Measurements from ENCODE around the gene DGUOK.

Gene DGUOK

GRCh38 chr2:73992036-73992435 lies 65.4 kb downstream of the DGUOK start:
- TF ChIP-seq SPI1 (IDR thresholded peaks at IDR 0.05; ENCODE audit: low read depth, low read length) (no peak), TAF1 (IDR thresholded peaks at IDR 0.05; ENCODE audit: low read depth, low read length) (no peak), PAX5 (IDR thresholded peaks at IDR 0.05; ENCODE audit: insufficient read depth, low read length, severe bottlenecking) (no peak), POU2F2 (IDR thresholded peaks at IDR 0.05; ENCODE audit: low read depth, low read length) (no peak), POLR2A (IDR thresholded peaks at IDR 0.05; ENCODE audit: low read depth, low read length) (no peak), POLR2AphosphoS5 (IDR thresholded peaks at IDR 0.05; ENCODE audit: low read depth, low read length) (no peak)
- DNase-seq (ENCODE audit: insufficient read length, low spot score): no peak
- FAIRE-seq: no peak

- DNase-seq (ENCODE audit: insufficient read length, low spot score) (no peak), FAIRE-seq (no peak)
Observed at GRCh38 chr2:73993376-73993775, 66.7 kb downstream of the DGUOK start.

GRCh38 chr2:73993778-73994177 lies 67.1 kb downstream of the DGUOK start:
- no peak for DNase-seq (ENCODE audit: insufficient read length, low spot score)
- TF ChIP-seq POLR2A (IDR thresholded peaks at IDR 0.05; ENCODE audit: low read depth, low read length) (no peak), SPI1 (IDR thresholded peaks at IDR 0.05; ENCODE audit: low read depth, low read length) (no peak)
- FAIRE-seq: no peak

More at GRCh38 chr2:73993376-73993775, 66.7 kb downstream of the DGUOK start:
- no peak for TF ChIP-seq POLR2A (IDR thresholded peaks at IDR 0.05; ENCODE audit: low read depth, low read length)
- no peak for TF ChIP-seq POU2F2 (IDR thresholded peaks at IDR 0.05; ENCODE audit: low read depth, low read length)
- no peak for TF ChIP-seq POLR2AphosphoS5 (IDR thresholded peaks at IDR 0.05; ENCODE audit: low read depth, low read length)
- TF ChIP-seq PAX5 (IDR thresholded peaks at IDR 0.05; ENCODE audit: insufficient read depth, low read length, severe bottlenecking): no peak
- no peak for TF ChIP-seq SPI1 (IDR thresholded peaks at IDR 0.05; ENCODE audit: low read depth, low read length)
- no peak for TF ChIP-seq TAF1 (IDR thresholded peaks at IDR 0.05; ENCODE audit: low read depth, low read length)

GRCh38 chr2:73994178-73994831 lies 67.6 kb downstream of the DGUOK start:
- DNase-seq (ENCODE audit: insufficient read length, low spot score): no peak
- no peak for FAIRE-seq
- TF ChIP-seq SPI1 (IDR thresholded peaks at IDR 0.05; ENCODE audit: low read depth, low read length): no peak
- TF ChIP-seq TAF1 (IDR thresholded peaks at IDR 0.05; ENCODE audit: low read depth, low read length): no peak
- TF ChIP-seq POLR2AphosphoS5 (IDR thresholded peaks at IDR 0.05; ENCODE audit: low read depth, low read length): no peak
- TF ChIP-seq PAX5 (IDR thresholded peaks at IDR 0.05; ENCODE audit: insufficient read depth, low read length, severe bottlenecking): no peak

GRCh38 chr2:73995810-73996209 lies 69.1 kb downstream of the DGUOK start:
- no peak for TF ChIP-seq SPI1 (IDR thresholded peaks at IDR 0.05; ENCODE audit: low read depth, low read length)
- peak; percentile 23; the same call in 1 of the 2 replicates for TF ChIP-seq POLR2AphosphoS5 (IDR thresholded peaks at IDR 0.05; ENCODE audit: low read depth, low read length)
- TF ChIP-seq POU2F2 (IDR thresholded peaks at IDR 0.05; ENCODE audit: low read depth, low read length): 0 out of 2 replicates have a peak, but pooled peaks have one; percentile 34
- FAIRE-seq (no peak), DNase-seq (ENCODE audit: insufficient read length, low spot score) (no peak)

GRCh38 chr2:73997813-73998212 lies 71.1 kb downstream of the DGUOK start:
- TF ChIP-seq POLR2A (IDR thresholded peaks at IDR 0.05; ENCODE audit: low read depth, low read length): no peak
- TF ChIP-seq PAX5 (IDR thresholded peaks at IDR 0.05; ENCODE audit: insufficient read depth, low read length, severe bottlenecking): no peak
- TF ChIP-seq SPI1 (IDR thresholded peaks at IDR 0.05; ENCODE audit: low read depth, low read length): no peak
- no peak for TF ChIP-seq TAF1 (IDR thresholded peaks at IDR 0.05; ENCODE audit: low read depth, low read length)
- no peak for TF ChIP-seq POLR2AphosphoS5 (IDR thresholded peaks at IDR 0.05; ENCODE audit: low read depth, low read length)
- TF ChIP-seq POU2F2 (IDR thresholded peaks at IDR 0.05; ENCODE audit: low read depth, low read length): no peak
- FAIRE-seq: no peak
- no peak for DNase-seq (ENCODE audit: insufficient read length, low spot score)

GRCh38 chr2:73998451-73998850 lies 71.8 kb downstream of the DGUOK start:
- DNase-seq (ENCODE audit: insufficient read length, low spot score): no peak
- no peak for FAIRE-seq
- TF ChIP-seq PAX5 (IDR thresholded peaks at IDR 0.05; ENCODE audit: insufficient read depth, low read length, severe bottlenecking): no peak
- no peak for TF ChIP-seq TAF1 (IDR thresholded peaks at IDR 0.05; ENCODE audit: low read depth, low read length)
- no peak for TF ChIP-seq POLR2A (IDR thresholded peaks at IDR 0.05; ENCODE audit: low read depth, low read length)
- TF ChIP-seq SPI1 (IDR thresholded peaks at IDR 0.05; ENCODE audit: low read depth, low read length): no peak
- TF ChIP-seq POU2F2 (IDR thresholded peaks at IDR 0.05; ENCODE audit: low read depth, low read length): no peak
- TF ChIP-seq POLR2AphosphoS5 (IDR thresholded peaks at IDR 0.05; ENCODE audit: low read depth, low read length): no peak

DNA sequence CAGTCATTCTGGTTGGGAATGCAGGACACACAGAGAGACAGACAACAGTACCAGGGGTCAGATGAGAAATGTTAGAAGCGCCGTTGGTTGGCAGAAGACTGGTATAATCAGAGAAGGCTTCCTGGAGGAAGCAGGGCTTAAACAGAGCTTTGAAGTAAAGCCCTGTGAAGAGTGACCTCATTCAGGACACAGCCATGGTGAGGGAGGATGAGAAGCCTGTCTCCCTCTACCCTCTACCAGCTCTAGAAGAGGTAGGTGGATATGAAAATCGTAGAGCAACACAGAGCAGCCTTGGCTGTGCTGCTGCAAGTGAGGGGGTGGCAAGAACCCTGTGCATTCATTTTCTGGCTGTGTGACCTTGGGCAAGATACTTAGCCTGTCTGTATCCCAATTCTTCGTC lies 72.3 kb downstream of the DGUOK start:
- peak; percentile 40 for FAIRE-seq
- DNase-seq (ENCODE audit: insufficient read length, low spot score): no peak
- TF ChIP-seq TAF1 (IDR thresholded peaks at IDR 0.05; ENCODE audit: low read depth, low read length) (no peak), PAX5 (IDR thresholded peaks at IDR 0.05; ENCODE audit: insufficient read depth, low read length, severe bottlenecking) (no peak), POU2F2 (IDR thresholded peaks at IDR 0.05; ENCODE audit: low read depth, low read length) (no peak), SPI1 (IDR thresholded peaks at IDR 0.05; ENCODE audit: low read depth, low read length) (no peak), POLR2AphosphoS5 (IDR thresholded peaks at IDR 0.05; ENCODE audit: low read depth, low read length) (no peak), POLR2A (IDR thresholded peaks at IDR 0.05; ENCODE audit: low read depth, low read length) (no peak)

DNA sequence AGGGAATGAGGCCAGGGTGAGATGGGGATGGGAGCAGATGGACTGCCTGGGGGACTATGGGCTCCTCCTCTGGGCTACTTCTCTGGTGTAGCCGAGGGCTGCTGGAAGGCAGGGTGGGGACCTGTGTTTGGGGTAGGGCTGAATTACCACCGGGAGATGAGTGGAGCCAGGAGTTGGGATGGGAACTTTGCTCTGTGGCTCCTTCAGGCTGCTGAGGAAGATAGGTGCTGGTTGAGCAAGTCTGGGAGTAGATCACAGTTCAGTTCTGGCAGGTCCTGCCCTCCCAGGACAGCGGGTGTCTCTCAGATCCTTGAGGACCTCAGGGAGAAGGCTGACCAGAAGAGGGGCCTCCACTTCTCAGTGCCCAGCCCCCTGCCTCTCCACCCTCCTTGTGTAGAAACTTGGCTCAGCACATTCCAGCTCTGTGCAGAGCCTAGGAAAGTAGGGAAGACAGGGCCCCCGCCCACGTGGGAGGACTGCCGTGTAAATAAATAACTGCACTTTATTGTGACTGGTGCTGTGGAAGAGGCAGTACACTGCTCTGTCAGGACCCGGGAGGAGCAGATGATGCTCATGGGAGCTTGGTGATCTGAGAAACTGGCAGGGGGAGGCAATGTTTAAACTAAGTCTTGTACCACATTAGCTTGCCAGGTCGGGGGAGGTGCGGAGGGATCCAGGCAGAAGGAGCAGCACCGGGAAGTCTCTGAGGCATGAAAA lies 73.4 kb downstream of the DGUOK start:
- FAIRE-seq (no peak), DNase-seq (ENCODE audit: insufficient read length, low spot score) (no peak)
- TF ChIP-seq POLR2A (IDR thresholded peaks at IDR 0.05; ENCODE audit: low read depth, low read length) (no peak), POU2F2 (IDR thresholded peaks at IDR 0.05; ENCODE audit: low read depth, low read length) (no peak), TAF1 (IDR thresholded peaks at IDR 0.05; ENCODE audit: low read depth, low read length) (no peak), SPI1 (IDR thresholded peaks at IDR 0.05; ENCODE audit: low read depth, low read length) (no peak), PAX5 (IDR thresholded peaks at IDR 0.05; ENCODE audit: insufficient read depth, low read length, severe bottlenecking) (no peak), POLR2AphosphoS5 (IDR thresholded peaks at IDR 0.05; ENCODE audit: low read depth, low read length) (no peak)

- DNase-seq (ENCODE audit: insufficient read length, low spot score) (no peak), FAIRE-seq (no peak)
- no peak for TF ChIP-seq POLR2A (IDR thresholded peaks at IDR 0.05; ENCODE audit: low read depth, low read length)
- TF ChIP-seq POLR2AphosphoS5 (IDR thresholded peaks at IDR 0.05; ENCODE audit: low read depth, low read length): no peak
- no peak for TF ChIP-seq POU2F2 (IDR thresholded peaks at IDR 0.05; ENCODE audit: low read depth, low read length)
- TF ChIP-seq SPI1 (IDR thresholded peaks at IDR 0.05; ENCODE audit: low read depth, low read length): no peak
- TF ChIP-seq PAX5 (IDR thresholded peaks at IDR 0.05; ENCODE audit: insufficient read depth, low read length, severe bottlenecking): no peak
- TF ChIP-seq TAF1 (IDR thresholded peaks at IDR 0.05; ENCODE audit: low read depth, low read length): no peak
Observed at GRCh38 chr2:74000666-74001065, 74.0 kb downstream of the DGUOK start.

All from GM12891 (cell line).